HFFc6 (cell line): ENCODE results near the gene SPTLC3. TPM values are rescaled to one million over a fixed set of nuclear protein-coding genes. Genes with fewer than 3 reads are reported as not detected.

Source experiments
- DNase-seq: peaks from one replicate; pipeline ENCODE4 v3.0.0-alpha.2; 2018
- H3K27ac Mint-ChIP-seq: 2 replicates; pipeline ENCODE4 v1.8.0; 2020; ENCODE audit warnings: mild to moderate bottlenecking, mixed read lengths
- H3K27me3 Mint-ChIP-seq: 2 replicates; pipeline ENCODE4 v1.8.0; 2021; ENCODE audit warnings: mild to moderate bottlenecking, moderate library complexity, mixed read lengths; ENCODE audit not compliant: insufficient read depth
- H3K36me3 Mint-ChIP-seq: 2 replicates; pipeline ENCODE4 v1.8.0; 2021; ENCODE audit warnings: low read depth, mixed read lengths
- H3K4me1 Mint-ChIP-seq: 2 replicates; pipeline ENCODE4 v1.8.0; 2020; ENCODE audit warnings: low read depth, mixed read lengths
- H3K4me3 Mint-ChIP-seq: 2 replicates; pipeline ENCODE4 v1.8.0; 2020; ENCODE audit warnings: mild to moderate bottlenecking, moderate library complexity, mixed read lengths
- H3K9me3 Mint-ChIP-seq: 2 replicates; pipeline ENCODE4 v1.8.0; 2020; ENCODE audit warnings: mild to moderate bottlenecking, mixed read lengths
- CTCF ChIP-seq: fragments of 200-600 bp; sonication (generic); IDR thresholded peaks from 2 replicates; pipeline ENCODE4 v1.5.0; 2021; ENCODE audit warnings: antibody characterized with exemption, mild to moderate bottlenecking
- total RNA-seq, 6 experiments: library from RNA; stranded (reverse); fragmentation: NEBNext Ultra II Directional; extraction: Animal tissue kit (Norgen Biotek cat#: 25700); gene quantifications; 2 replicates in 1 of 6; 3 replicates in 5 of 6; pipeline ENCODE4 v1.2.3, GENCODE V29; 2021

SPTLC3 gene
- total RNA-seq, 6 experiments from 2014 or later: not detected

- H3K4me1 Mint-ChIP-seq: no peaks in the 10 kb centered on the region
- DNase-seq: no peak
- no peak for TF ChIP-seq CTCF
- H3K9me3 Mint-ChIP-seq: peaks cover 12% of the 10 kb centered on the region
- H3K4me3 Mint-ChIP-seq: no peak overlapping the region
- no peak overlapping the region for H3K27ac Mint-ChIP-seq
- H3K27me3 Mint-ChIP-seq: no peaks in the 10 kb centered on the region
- H3K36me3 Mint-ChIP-seq: peaks cover 3% of the 10 kb centered on the region; the same call in 1 of the 2 replicates
These were observed 42.9 kb upstream of the SPTLC3 start for GRCh38 chr20:12965870-12966251.

- peaks cover 14% of the 10 kb centered on the region for H3K9me3 Mint-ChIP-seq
- no peaks in the 10 kb centered on the region for H3K4me1 Mint-ChIP-seq
- H3K4me3 Mint-ChIP-seq: no peak overlapping the region
- H3K36me3 Mint-ChIP-seq: peaks cover 3% of the 10 kb centered on the region; the same call in 1 of the 2 replicates
- DNase-seq: no peak
- peak; percentile 19; the same call in 1 of the 2 replicates for TF ChIP-seq CTCF
- no peaks in the 10 kb centered on the region for H3K27me3 Mint-ChIP-seq
- H3K27ac Mint-ChIP-seq: no peak overlapping the region
These were observed 42.2 kb upstream of the SPTLC3 start for GRCh38 chr20:12966468-12967085.

- DNase-seq: no peak
- H3K27ac Mint-ChIP-seq: no peak overlapping the region
These were observed 40.8 kb upstream of the SPTLC3 start for GRCh38 chr20:12967932-12968331.

GRCh38 chr20:12968472-12968871, 40.3 kb upstream of the SPTLC3 start:
- peaks cover 3% of the 10 kb centered on the region for H3K36me3 Mint-ChIP-seq
- DNase-seq: no peak
- peaks cover 18% of the 10 kb centered on the region for H3K9me3 Mint-ChIP-seq
- no peak overlapping the region for H3K4me3 Mint-ChIP-seq
- no peak overlapping the region for H3K27ac Mint-ChIP-seq
- H3K27me3 Mint-ChIP-seq: no peaks in the 10 kb centered on the region
- H3K4me1 Mint-ChIP-seq: no peaks in the 10 kb centered on the region
- no peak for TF ChIP-seq CTCF

More at GRCh38 chr20:12967932-12968331, 40.8 kb upstream of the SPTLC3 start:
- Mint-ChIP-seq H3K36me3 (peaks cover 3% of the 10 kb centered on the region), H3K4me1 (no peaks in the 10 kb centered on the region), H3K4me3 (no peak overlapping the region), H3K27me3 (no peaks in the 10 kb centered on the region), H3K9me3 (peaks cover 18% of the 10 kb centered on the region)
- no peak for TF ChIP-seq CTCF

- TF ChIP-seq CTCF: no peak
- H3K9me3 Mint-ChIP-seq: peaks cover 21% of the 10 kb centered on the region
- H3K4me1 Mint-ChIP-seq: no peaks in the 10 kb centered on the region
- H3K27me3 Mint-ChIP-seq: no peaks in the 10 kb centered on the region
- no peak overlapping the region for H3K4me3 Mint-ChIP-seq
- no peak overlapping the region for H3K27ac Mint-ChIP-seq
- H3K36me3 Mint-ChIP-seq: peaks cover 3% of the 10 kb centered on the region
- DNase-seq: no peak
These were observed 39.6 kb upstream of the SPTLC3 start for GRCh38 chr20:12969071-12969669.
